ENCODE data around the gene RNF111.
A peak's percentile ranks its signal among the peaks of the same experiment; 100 is the strongest.

RNF111 gene

DNA sequence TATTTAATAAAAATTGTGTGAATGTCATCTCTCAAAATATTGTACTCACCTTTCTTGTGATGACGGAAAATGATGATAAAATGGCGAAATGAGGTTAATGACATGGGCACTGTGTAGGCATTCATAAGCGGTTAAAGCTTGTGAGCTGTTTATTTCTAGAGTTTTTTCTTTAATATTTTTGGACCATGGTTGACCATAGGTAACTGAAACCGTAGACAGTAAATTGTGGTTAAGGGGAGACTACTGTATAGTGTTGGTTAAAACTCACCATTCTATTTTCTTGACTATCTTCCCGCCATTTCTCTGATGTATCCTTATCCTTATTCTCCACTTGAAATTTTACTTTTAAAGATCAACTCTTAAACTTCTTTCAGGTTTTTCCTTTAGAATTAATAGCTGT lies 14.5 kb downstream of the RNF111 start:
- no peak for DNase-seq

GRCh38 chr15:59002418-59002859 lies 15.0 kb downstream of the RNF111 start:
- DNase-seq = no peak

DNA sequence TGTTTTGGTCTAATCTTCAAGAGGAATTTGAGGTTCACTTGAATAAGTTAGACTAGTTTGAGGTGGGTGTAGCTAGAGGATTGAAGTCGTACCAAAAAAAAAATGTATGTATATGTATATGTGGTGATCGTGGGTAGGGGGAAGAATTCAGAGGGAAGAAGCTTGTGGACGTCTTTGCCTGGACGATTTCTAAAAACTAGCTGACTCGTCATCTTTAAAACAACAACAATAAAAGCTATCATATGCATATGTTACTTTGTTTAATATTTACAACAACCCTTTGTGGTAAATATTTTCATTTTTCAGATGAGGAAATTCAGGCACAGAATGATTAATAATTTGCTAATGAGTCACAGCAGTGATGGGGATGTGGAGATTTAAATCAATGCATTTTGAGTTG lies 18.1 kb downstream of the RNF111 start:
- no peak for DNase-seq

DNA sequence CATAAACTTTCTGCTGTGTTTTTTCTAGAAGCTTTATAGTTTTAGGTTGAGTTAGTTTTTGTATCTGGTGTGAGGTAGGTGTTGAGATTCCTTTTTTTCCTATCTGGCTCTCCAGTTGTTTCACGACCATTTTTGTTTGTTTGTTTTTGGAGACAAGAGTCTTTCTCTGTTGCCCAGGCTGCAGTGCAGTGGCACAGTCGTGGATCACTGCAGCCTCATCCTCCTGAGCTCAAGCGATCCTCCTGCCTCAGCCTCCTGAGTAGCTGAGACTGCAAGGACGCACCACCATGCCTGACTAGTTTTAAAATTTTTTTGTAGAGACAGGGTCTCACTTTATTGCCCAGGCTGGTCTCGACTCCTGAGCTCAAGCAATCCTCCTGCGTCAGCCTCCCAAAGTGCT lies 20.6 kb downstream of the RNF111 start:
- no peak for DNase-seq

DNA sequence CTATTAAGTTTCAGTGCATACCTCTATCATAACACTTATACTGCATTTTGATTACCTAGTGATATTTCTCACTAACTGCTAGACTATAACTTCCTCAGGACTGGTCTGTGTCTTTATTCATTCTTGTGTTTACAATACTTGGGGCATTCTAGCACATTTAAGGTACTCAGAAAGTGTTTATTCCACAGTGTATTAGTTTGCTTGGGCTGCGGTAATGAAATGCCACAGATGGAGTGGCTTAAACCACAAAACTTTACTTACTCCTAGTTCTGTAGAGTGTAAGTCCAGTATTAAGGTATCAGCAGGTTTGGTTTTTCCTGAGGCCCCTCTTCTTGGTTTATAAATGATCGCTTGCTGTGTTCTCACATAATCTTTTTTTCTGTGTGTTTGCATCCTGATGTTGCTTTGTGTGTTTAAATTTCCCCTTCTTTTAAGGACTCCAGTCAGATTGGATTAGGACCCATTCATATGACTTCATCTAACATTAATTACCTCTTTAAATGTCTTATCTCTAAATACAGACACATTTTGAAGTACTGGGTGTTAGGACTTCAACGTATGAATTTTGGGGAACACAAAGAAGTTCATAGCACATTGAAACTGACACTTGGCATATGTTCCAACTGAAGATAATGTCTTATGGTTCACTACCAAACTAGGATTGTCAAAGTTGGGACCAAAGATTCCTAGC lies 23.9 kb downstream of the RNF111 start:
- no peak for DNase-seq

- no peak for DNase-seq
Observed at GRCh38 chr15:59013246-59013873, 25.9 kb downstream of the RNF111 start.

DNA sequence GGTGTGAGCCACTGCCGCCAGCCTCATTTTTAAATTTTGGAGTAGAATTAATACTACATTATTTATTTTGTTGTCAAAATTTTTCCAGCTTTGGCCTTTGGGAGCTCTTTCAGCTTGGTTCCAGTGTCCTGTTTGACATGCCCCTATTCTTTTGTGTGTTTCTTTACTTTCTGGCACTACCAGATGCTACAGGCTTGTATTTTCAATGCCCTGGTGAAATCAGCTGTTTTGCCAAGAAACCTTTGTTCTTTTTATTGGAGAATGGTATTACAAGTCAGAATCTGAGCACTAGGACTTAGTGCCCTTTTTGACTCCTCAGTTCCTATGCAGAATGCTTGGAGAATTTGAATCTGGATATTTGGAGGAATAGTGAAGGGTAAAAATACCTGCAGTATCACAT lies 26.6 kb downstream of the RNF111 start:
- peak; percentile 17 for DNase-seq

- DNase-seq = no peak
Observed at GRCh38 chr15:59017449-59017848, 30.0 kb downstream of the RNF111 start.

DNA sequence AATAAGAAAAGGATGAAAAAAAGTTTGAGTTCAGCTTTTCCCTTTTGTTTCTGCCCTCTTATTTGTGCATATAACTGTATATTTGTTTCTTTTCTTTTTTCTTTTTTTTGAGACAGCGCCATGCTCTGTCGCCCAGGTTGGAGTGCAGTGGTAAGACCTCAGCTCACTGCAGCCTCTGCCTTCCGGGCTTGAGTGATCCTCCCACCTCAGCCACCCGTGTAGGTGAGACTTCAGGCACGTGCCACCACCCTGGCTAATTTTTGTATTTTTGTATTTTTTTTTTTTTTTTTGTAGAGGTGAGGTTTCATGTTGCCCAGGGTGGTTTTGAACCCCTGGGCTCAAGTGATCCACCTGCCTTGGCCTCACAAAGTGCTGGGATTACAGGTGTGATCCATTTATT lies 31.4 kb downstream of the RNF111 start:
- no peak for DNase-seq

GRCh38 chr15:59020322-59020721 lies 32.9 kb downstream of the RNF111 start:
- no peak for DNase-seq

GRCh38 chr15:59022188-59022587 lies 34.7 kb downstream of the RNF111 start:
- no peak for DNase-seq

- DNase-seq = no peak
Observed at GRCh38 chr15:59026207-59026606, 38.7 kb downstream of the RNF111 start.

GRCh38 chr15:59028387-59028955 lies 41.0 kb downstream of the RNF111 start:
- DNase-seq = no peak

DNA sequence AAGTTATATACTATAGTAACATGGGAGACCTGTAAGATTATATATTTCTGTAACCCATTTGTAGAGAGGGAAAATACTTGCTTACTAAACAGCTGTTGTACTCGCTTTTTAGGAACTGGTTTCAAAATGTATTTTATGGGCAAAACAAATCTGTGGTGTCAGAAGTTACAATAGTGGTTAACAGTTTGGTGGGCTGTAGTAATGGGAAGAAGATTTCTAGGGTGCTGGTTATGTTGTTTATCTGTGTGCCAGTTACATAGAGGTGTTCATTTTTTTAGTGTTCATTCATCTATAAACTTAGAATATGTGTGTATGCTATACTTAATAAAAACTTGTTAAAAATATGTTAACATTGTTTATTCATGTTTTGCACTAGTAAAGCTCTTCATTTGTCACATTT lies 42.1 kb downstream of the RNF111 start:
- DNase-seq = no peak

DNA sequence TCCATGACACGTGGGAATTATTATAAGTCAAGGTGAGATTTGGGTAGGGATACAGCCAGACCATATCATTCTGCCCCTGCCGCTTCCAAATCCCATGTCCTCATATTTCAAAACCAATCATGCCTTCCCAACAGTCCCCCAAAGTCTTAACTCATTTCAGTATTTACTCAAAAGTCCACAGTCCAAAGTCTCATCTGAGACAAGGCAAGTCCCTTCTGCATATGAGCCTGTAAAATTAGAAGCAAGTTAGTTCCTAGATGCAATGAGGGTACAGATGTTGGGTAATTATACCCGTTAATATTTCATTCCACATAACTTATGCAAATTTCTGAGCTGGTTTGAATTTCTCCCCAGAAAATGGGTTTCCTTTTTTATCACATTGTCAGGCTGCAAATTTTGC lies 47.7 kb downstream of the RNF111 start:
- no peak for DNase-seq

- DNase-seq = no peak
Observed at GRCh38 chr15:59039225-59039624, 51.8 kb downstream of the RNF111 start.

DNA sequence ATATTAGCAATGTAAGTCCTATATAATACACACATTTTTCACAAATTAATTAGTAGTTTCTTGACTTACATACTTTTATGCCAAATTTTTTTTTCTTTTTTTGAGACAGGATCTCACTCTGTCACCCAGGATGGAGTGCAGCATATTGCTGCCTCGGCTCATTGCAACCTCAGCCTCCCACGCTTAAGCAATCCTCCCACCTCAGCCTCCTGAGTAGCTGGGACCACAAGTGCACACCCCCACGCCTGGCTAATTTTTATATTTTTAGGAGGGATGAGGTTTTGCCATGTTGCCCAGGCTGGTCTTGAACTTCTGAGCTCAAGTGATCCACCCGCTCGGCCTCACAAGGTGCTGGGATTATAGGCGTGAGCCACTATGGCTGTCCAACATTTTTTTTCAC lies 54.6 kb downstream of the RNF111 start:
- DNase-seq = no peak

- DNase-seq = no peak
Observed at GRCh38 chr15:59048897-59049296, 61.4 kb downstream of the RNF111 start.

- DNase-seq = no peak
Observed at GRCh38 chr15:59051873-59052861, 64.7 kb downstream of the RNF111 start.

DNA sequence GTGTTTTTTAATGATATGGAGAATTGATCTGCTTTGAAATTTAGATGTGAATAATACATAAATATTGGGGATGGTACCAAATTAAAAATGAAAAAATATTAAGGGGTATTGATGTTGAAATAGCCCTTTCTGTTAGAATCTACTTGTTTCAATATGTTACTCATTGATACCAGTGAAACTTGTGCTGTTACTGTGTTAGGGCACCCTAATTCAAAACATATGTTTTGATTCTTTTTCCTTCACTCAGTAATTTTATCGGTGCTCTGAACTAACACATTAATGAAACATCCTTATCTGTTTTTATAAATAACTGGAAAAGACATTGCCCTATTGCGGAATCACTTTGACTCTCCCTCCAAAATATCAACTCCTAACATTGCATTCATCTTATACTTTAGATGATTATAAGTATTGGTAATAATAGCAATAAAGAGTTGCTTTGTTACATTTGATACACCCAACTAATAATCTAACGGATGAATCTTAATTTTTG lies 65.5 kb downstream of the RNF111 start:
- DNase-seq = no peak

DNA sequence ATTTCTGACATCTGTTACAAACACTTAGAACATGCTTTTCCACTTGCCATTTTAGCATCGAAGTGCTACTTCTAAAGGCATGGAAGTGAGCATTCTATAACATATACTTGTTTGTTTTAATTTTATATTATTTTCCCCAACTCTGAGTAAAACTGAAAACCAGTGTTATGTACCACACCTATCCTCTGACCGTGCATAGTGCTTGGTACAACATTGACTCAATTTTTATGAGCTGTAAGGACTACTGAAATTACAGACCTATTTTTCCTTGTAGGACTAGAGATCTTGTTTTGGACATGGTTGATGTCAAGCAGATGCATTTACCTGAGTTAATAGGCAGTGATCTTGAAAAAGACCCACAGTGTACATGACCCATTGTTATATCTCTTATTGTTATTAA lies 66.0 kb downstream of the RNF111 start:
- no peak for DNase-seq

DNA sequence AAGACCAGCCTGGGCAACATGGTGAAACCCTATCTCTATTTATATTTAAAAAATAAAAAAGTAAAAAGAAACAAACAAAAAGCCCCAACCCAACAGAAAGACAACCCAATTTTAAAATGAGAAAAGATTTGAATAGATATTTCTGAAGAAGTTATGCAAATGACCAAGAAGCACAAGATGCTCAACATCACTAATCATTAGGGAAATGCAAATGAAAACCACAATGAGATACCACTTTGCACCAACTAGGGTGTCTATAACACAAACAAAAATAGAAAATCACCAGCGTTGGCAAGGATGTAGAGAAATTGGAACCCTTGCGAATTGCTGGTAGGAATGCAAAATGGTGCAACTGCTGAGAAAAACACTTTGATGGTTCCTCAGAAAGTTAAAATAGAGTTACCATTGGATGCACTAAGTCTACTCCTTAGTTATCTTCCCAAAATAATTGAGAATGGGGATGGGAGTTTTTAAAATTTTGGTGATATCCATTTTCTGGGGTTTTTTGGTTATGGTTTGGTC lies 71.7 kb downstream of the RNF111 start:
- DNase-seq = no peak

DNA sequence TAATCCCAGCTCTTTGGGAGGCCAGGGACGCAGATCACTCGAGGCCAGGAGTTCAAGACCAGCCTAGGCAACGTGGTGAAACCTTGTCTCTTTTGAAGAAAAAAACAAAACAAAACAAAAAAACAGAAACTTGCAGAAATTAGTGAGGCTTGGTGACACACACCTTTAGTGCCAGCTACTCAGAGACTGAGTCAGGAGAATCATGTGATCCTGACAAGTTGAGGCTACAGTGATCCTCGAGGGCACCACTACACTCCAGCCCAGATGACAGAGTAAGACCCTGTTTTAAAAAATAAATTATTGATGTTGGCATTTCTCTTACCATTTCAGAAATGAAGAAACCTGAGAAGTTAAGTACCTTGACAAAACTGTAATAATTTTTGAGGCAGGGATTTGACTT lies 72.9 kb downstream of the RNF111 start:
- no peak for DNase-seq

Data from NCI-H69 (cell line).